ENCODE results near the gene ANKS1A.

Gene ANKS1A

DNA sequence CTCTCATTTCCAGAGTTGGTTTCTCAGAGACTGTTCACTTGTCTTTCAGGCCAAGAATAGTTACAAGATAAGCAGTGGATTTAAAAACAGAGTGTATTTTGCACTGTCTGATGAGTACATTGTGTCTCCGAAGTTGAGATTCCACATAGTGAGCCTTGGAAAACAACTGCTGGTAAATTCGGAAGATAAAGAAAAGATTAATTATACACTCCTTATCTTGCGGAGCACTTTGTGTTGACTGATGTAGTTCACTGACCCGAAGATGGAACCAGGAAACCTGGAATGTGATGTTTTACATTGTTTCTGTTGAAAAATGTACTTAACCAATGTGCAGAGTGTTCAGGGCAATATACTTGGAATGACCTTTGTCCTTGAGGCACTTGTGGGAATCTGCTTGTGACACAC is 51.0 kb downstream of the ANKS1A start:
- Histone ChIP-seq H3K4me2 (ENCODE audit: low read length) (no peak overlapping the region), H3K9me3 (ENCODE audit: control insufficient read depth, insufficient read depth, low read length) (no peaks in the 10 kb centered on the region), H3K4me1 (ENCODE audit: control insufficient read depth, low read length) (peaks cover 4% of the 10 kb centered on the region)

GRCh38 chr6:34941421-34941820 is 52.4 kb downstream of the ANKS1A start:
- H3K27ac ChIP-seq (ENCODE audit: low read depth, low read length): no peak overlapping the region
- H3F3A ChIP-seq (ENCODE audit: control insufficient read depth, insufficient read depth): no peaks in the 10 kb centered on the region
- H4K20me1 ChIP-seq (ENCODE audit: control insufficient read depth, insufficient read depth, low read depth, low read length): peaks cover 3% of the 10 kb centered on the region; the same call in 1 of the 2 replicates
- H3K4me1 ChIP-seq (ENCODE audit: control insufficient read depth, low read length): no peaks in the 10 kb centered on the region
- H3K9me2 ChIP-seq (replicated peaks; ENCODE audit: control insufficient read depth, low read length): no peaks in the 10 kb centered on the region
- H3K4me3 ChIP-seq (ENCODE audit: low read length): no peak overlapping the region
- no peak overlapping the region for H3K4me2 ChIP-seq (ENCODE audit: low read length)
- H3K79me2 ChIP-seq (ENCODE audit: control insufficient read depth, low read length): no peaks in the 10 kb centered on the region
- H3K27me3 ChIP-seq (ENCODE audit: control insufficient read depth, low read length): no peaks in the 10 kb centered on the region
- no peaks in the 10 kb centered on the region for H3K9me3 ChIP-seq (ENCODE audit: control insufficient read depth, insufficient read depth, low read length)
- H3K36me3 ChIP-seq (ENCODE audit: control insufficient read depth, low read length): no peaks in the 10 kb centered on the region
- TF ChIP-seq EZH2phosphoT487 (IDR thresholded peaks at IDR 0.05; ENCODE audit: borderline replicate concordance, low read length): no peak
- TF ChIP-seq, protein P1, sequence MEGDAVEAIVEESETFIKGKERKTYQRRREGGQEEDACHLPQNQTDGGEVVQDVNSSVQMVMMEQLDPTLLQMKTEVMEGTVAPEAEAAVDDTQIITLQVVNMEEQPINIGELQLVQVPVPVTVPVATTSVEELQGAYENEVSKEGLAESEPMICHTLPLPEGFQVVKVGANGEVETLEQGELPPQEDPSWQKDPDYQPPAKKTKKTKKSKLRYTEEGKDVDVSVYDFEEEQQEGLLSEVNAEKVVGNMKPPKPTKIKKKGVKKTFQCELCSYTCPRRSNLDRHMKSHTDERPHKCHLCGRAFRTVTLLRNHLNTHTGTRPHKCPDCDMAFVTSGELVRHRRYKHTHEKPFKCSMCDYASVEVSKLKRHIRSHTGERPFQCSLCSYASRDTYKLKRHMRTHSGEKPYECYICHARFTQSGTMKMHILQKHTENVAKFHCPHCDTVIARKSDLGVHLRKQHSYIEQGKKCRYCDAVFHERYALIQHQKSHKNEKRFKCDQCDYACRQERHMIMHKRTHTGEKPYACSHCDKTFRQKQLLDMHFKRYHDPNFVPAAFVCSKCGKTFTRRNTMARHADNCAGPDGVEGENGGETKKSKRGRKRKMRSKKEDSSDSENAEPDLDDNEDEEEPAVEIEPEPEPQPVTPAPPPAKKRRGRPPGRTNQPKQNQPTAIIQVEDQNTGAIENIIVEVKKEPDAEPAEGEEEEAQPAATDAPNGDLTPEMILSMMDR (IDR thresholded peaks at IDR 0.05; ENCODE audit: low read depth, low read length, poor library complexity, severe bottlenecking): no peak

More for the DNA sequence above, 51.0 kb downstream of the ANKS1A start:
- H3K27me3 ChIP-seq (ENCODE audit: control insufficient read depth, low read length): no peaks in the 10 kb centered on the region
- no peaks in the 10 kb centered on the region for H3K36me3 ChIP-seq (ENCODE audit: control insufficient read depth, low read length)
- H3F3A ChIP-seq (ENCODE audit: control insufficient read depth, insufficient read depth): no peaks in the 10 kb centered on the region
- H3K9me2 ChIP-seq (replicated peaks; ENCODE audit: control insufficient read depth, low read length): no peaks in the 10 kb centered on the region
- H3K4me3 ChIP-seq (ENCODE audit: low read length): no peak overlapping the region
- H3K79me2 ChIP-seq (ENCODE audit: control insufficient read depth, low read length): no peaks in the 10 kb centered on the region
- TF ChIP-seq, protein P1 (IDR thresholded peaks at IDR 0.05; ENCODE audit: low read depth, low read length, poor library complexity, severe bottlenecking): no peak
- no peak for TF ChIP-seq EZH2phosphoT487 (IDR thresholded peaks at IDR 0.05; ENCODE audit: borderline replicate concordance, low read length)
- peaks cover 3% of the 10 kb centered on the region; the same call in 1 of the 2 replicates for H4K20me1 ChIP-seq (ENCODE audit: control insufficient read depth, insufficient read depth, low read depth, low read length)
- H3K27ac ChIP-seq (ENCODE audit: low read depth, low read length): no peak overlapping the region

- Histone ChIP-seq H3K27ac (ENCODE audit: low read depth, low read length) (no peak overlapping the region), H3K79me2 (ENCODE audit: control insufficient read depth, low read length) (no peaks in the 10 kb centered on the region), H4K20me1 (ENCODE audit: control insufficient read depth, insufficient read depth, low read depth, low read length) (peaks cover 3% of the 10 kb centered on the region; the same call in 1 of the 2 replicates), H3F3A (ENCODE audit: control insufficient read depth, insufficient read depth) (no peaks in the 10 kb centered on the region), H3K4me2 (ENCODE audit: low read length) (no peak overlapping the region), H3K27me3 (ENCODE audit: control insufficient read depth, low read length) (no peaks in the 10 kb centered on the region), H3K9me2 (replicated peaks; ENCODE audit: control insufficient read depth, low read length) (no peaks in the 10 kb centered on the region), H3K9me3 (ENCODE audit: control insufficient read depth, insufficient read depth, low read length) (no peaks in the 10 kb centered on the region), H3K36me3 (ENCODE audit: control insufficient read depth, low read length) (no peaks in the 10 kb centered on the region), H3K4me1 (ENCODE audit: control insufficient read depth, low read length) (no peaks in the 10 kb centered on the region), H3K4me3 (ENCODE audit: low read length) (no peak overlapping the region)
- TF ChIP-seq EZH2phosphoT487 (IDR thresholded peaks at IDR 0.05; ENCODE audit: borderline replicate concordance, low read length): no peak
- TF ChIP-seq, protein P1 (IDR thresholded peaks at IDR 0.05; ENCODE audit: low read depth, low read length, poor library complexity, severe bottlenecking): no peak
These were observed 56.3 kb downstream of the ANKS1A start for GRCh38 chr6:34945317-34945716.
